IPS DF 4.7 (cell line): ENCODE data around the gene MBD5.
"Not testable (repeated sequence)": the region's sequence is repeated elsewhere in the genome, so short reads cannot be mapped to it uniquely, and the experiment has no call there.

Experiments
- DNase-seq: peaks from one replicate; pipeline ENCODE4 v3.0.0-alpha.2; 2013; ENCODE audit warnings: low spot score; ENCODE audit errors: extremely low read depth

MBD5 gene

GRCh38 chr2:148543088-148543540 is 522.2 kb downstream of the MBD5 start:
- DNase-seq: not testable (repeated sequence)

GRCh38 chr2:148545390-148546256 is 524.7 kb downstream of the MBD5 start:
- no peak for DNase-seq

GRCh38 chr2:148546270-148546669 is 525.4 kb downstream of the MBD5 start:
- DNase-seq: no peak

GRCh38 chr2:148548716-148549400 is 528.0 kb downstream of the MBD5 start:
- no peak for DNase-seq

- no peak for DNase-seq
Measured at GRCh38 chr2:148552675-148553331, 531.9 kb downstream of the MBD5 start.

GRCh38 chr2:148553332-148553887 is 532.5 kb downstream of the MBD5 start:
- DNase-seq: no peak

GRCh38 chr2:148554459-148555247 is 533.8 kb downstream of the MBD5 start:
- DNase-seq: peak; percentile 74

GRCh38 chr2:148555622-148556294 is 534.9 kb downstream of the MBD5 start:
- DNase-seq: no peak

GRCh38 chr2:148557844-148558436 is 537.0 kb downstream of the MBD5 start:
- DNase-seq: no peak

- DNase-seq: no peak
Measured at GRCh38 chr2:148560496-148560895, 539.6 kb downstream of the MBD5 start.

- no peak for DNase-seq
Measured at GRCh38 chr2:148561389-148561788, 540.5 kb downstream of the MBD5 start.

- DNase-seq: no peak
Measured at GRCh38 chr2:148565272-148565894, 544.5 kb downstream of the MBD5 start.
